Measurements from ENCODE around the gene EFCAB14. TPM values are rescaled to one million over a fixed set of nuclear protein-coding genes. Genes with fewer than 3 reads are reported as not detected.

EFCAB14 gene
- total RNA-seq, 1 donor from 2014 or later = 44.7 TPM

- no peaks in the 10 kb centered on the region for H3K9me3 Mint-ChIP-seq
- H3K4me1 Mint-ChIP-seq = peaks cover 12% of the 10 kb centered on the region
- TF ChIP-seq EZH2phosphoT487 (IDR thresholded peaks at IDR 0.05) = no peak
- TF ChIP-seq CTCF (IDR thresholded peaks at IDR 0.05) = no peak
- no peak for TF ChIP-seq EZH2 (IDR thresholded peaks at IDR 0.05)
- no peaks in the 10 kb centered on the region for H3K27me3 ChIP-seq
- peaks cover 6% of the 10 kb centered on the region for H4K20me1 ChIP-seq (ENCODE audit: low read depth)
- no peaks in the 10 kb centered on the region for H3K79me2 ChIP-seq (ENCODE audit: low read depth)
- H3K27ac Mint-ChIP-seq = no peak overlapping the region
- no peak overlapping the region for H3K9ac ChIP-seq
- H3K27me3 Mint-ChIP-seq (ENCODE audit: insufficient read depth, low read depth) = no peaks in the 10 kb centered on the region
- no peaks in the 10 kb centered on the region for H3F3A ChIP-seq (ENCODE audit: low read depth)
- H3K4me3 Mint-ChIP-seq = no peak overlapping the region
- no peaks in the 10 kb centered on the region for H3K9me3 ChIP-seq (ENCODE audit: low read depth)
- H3K36me3 Mint-ChIP-seq = peaks cover 5% of the 10 kb centered on the region
- H3K4me2 ChIP-seq = no peak overlapping the region
- DNase-seq (ENCODE audit: low spot score) = no peak
- H2AFZ ChIP-seq (replicated peaks) = no peak overlapping the region
- peaks cover 5% of the 10 kb centered on the region for H3K4me1 ChIP-seq
- no peak overlapping the region for H3K4me3 ChIP-seq
- H3K27ac ChIP-seq = no peak overlapping the region
- H3K36me3 ChIP-seq = peaks cover 21% of the 10 kb centered on the region
These were observed 32.7 kb downstream of the EFCAB14 start for GRCh38 chr1:46686255-46686654.

GRCh38 chr1:46684670-46685069 is 34.2 kb downstream of the EFCAB14 start:
- Mint-ChIP-seq H3K4me1 (peaks cover 9% of the 10 kb centered on the region), H3K9me3 (no peaks in the 10 kb centered on the region), H3K27ac (no peak overlapping the region), H3K4me3 (no peak overlapping the region), H3K27me3 (ENCODE audit: insufficient read depth, low read depth) (no peaks in the 10 kb centered on the region), H3K36me3 (peaks cover 5% of the 10 kb centered on the region)
- Histone ChIP-seq H3K27ac (no peak overlapping the region), H2AFZ (replicated peaks) (no peak overlapping the region), H3K36me3 (peaks cover 28% of the 10 kb centered on the region), H3K4me1 (peaks cover under 1% of the 10 kb centered on the region), H3K79me2 (ENCODE audit: low read depth) (no peaks in the 10 kb centered on the region), H3K9me3 (ENCODE audit: low read depth) (no peaks in the 10 kb centered on the region), H4K20me1 (ENCODE audit: low read depth) (peaks cover 4% of the 10 kb centered on the region), H3K4me2 (no peak overlapping the region), H3F3A (ENCODE audit: low read depth) (no peaks in the 10 kb centered on the region), H3K4me3 (no peak overlapping the region), H3K9ac (no peak overlapping the region), H3K27me3 (no peaks in the 10 kb centered on the region)
- no peak for TF ChIP-seq EZH2 (IDR thresholded peaks at IDR 0.05)
- no peak for TF ChIP-seq EZH2phosphoT487 (IDR thresholded peaks at IDR 0.05)
- TF ChIP-seq CTCF (IDR thresholded peaks at IDR 0.05) = no peak
- no peak for DNase-seq (ENCODE audit: low spot score)

- no peaks in the 10 kb centered on the region for H3K27me3 Mint-ChIP-seq (ENCODE audit: insufficient read depth, low read depth)
- no peaks in the 10 kb centered on the region for H3K9me3 Mint-ChIP-seq
- H2AFZ ChIP-seq (replicated peaks) = no peak overlapping the region
- no peak overlapping the region for H3K9ac ChIP-seq
- no peak overlapping the region for H3K4me3 Mint-ChIP-seq
- TF ChIP-seq CTCF (IDR thresholded peaks at IDR 0.05) = no peak
- TF ChIP-seq EZH2phosphoT487 (IDR thresholded peaks at IDR 0.05) = no peak
- no peak for TF ChIP-seq EZH2 (IDR thresholded peaks at IDR 0.05)
- H3K27ac ChIP-seq = no peak overlapping the region
- no peak overlapping the region for H3K27ac Mint-ChIP-seq
- peaks cover 4% of the 10 kb centered on the region for H4K20me1 ChIP-seq (ENCODE audit: low read depth)
- H3K4me2 ChIP-seq = no peak overlapping the region
- no peak for DNase-seq (ENCODE audit: low spot score)
- no peaks in the 10 kb centered on the region for H3K4me1 Mint-ChIP-seq
- H3F3A ChIP-seq (ENCODE audit: low read depth) = peaks cover 8% of the 10 kb centered on the region
- no peak overlapping the region for H3K4me3 ChIP-seq
- H3K79me2 ChIP-seq (ENCODE audit: low read depth) = no peaks in the 10 kb centered on the region
- peaks cover 11% of the 10 kb centered on the region for H3K36me3 Mint-ChIP-seq
- peaks cover 9% of the 10 kb centered on the region for H3K4me1 ChIP-seq
- H3K27me3 ChIP-seq = no peaks in the 10 kb centered on the region
- peaks cover 32% of the 10 kb centered on the region for H3K36me3 ChIP-seq
- H3K9me3 ChIP-seq (ENCODE audit: low read depth) = no peaks in the 10 kb centered on the region
These were observed 36.9 kb downstream of the EFCAB14 start for GRCh38 chr1:46682064-46682463.
